ENCODE data around the gene PNPLA4.
A peak's percentile ranks its signal among the peaks of the same experiment; 100 is the strongest.

PNPLA4 gene

GRCh38 chrX:7927259-7928167 lies at the start of gene PNPLA4:
TSS of gene PNPLA4 (minus strand) at chrX:7927413. CDS start at chrX:7926119, 1,294 bp downstream.
- peak; percentile 85 for DNase-seq (ENCODE audit: low spot score)

DNA sequence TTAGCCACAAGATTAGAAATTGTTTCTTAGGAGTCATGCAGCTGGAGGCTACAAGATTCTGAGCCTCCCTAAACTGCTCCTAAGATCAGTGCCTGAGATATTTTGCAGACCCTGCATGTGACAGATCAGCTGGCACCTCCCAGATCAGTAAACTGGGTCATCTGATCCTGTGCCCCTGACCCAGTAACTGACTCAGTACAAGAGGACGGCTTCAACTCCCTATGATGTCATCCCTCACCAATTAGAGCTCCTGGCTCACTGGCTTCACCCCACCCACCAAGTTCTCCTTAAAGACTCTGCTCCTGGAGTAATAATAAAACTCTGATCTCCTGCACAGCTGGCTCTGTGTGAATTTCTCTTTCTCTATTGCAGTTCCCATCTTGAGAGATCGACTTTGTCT lies 45.4 kb upstream of the PNPLA4 start:
- DNase-seq (ENCODE audit: low spot score) = no peak

DNA sequence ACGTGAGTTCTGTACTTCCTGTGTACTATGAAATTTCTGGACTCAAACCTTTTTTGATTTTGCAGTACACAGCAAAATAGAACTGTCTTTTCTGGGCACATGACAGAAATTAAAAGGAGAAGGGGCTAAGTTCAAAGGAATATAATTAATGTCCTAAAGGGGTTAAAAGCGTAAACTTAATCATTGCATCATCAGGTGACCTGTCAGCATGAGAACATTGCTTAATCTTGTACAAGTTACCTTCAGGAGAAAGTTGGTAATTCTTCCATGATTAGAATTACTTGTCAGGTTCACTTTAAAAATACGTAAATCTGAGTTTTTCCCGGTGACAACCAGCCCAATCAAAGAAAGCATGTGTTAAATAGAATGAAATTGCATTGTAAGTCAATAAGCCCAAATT lies 43.2 kb upstream of the PNPLA4 start:
- no peak for DNase-seq (ENCODE audit: low spot score)

DNA sequence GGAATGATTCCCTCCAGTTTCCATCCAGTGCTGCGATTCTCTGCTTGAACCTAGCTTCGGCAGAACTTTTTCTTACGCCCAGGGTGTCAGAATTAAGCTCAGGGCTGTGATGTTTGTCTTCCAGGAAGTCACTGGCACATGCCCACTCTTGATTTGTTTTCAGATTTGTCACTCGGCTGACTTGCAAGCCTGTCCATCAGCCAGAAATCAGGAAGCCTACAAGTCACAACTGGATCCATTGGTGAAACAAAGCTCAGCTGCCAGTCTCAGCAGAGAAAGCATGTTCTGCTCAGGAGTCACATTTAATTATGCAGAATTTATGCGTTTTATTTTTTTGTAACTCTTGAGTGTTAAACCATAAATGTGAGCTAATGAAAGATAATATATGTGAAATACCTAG lies 38.2 kb upstream of the PNPLA4 start:
- no peak for DNase-seq (ENCODE audit: low spot score)

DNA sequence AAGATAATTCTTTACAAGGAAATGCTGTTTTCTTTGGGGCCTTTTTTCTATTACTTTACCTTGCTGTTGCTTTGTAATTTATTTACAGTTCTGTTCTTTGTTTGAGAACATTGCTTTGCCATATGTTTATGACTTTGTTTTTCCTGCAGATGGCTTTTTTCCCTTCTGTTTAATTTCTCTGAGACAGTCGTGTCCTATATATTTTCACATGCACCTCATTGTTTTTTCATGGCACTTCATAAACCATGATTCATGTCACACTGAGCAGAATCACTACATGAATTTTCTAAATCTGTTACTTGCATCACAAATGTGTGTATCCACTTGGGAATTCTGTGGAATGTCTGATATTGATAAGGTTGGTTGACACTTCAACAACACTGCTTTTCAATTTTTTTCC lies 33.0 kb upstream of the PNPLA4 start:
- DNase-seq (ENCODE audit: low spot score) = no peak

DNA sequence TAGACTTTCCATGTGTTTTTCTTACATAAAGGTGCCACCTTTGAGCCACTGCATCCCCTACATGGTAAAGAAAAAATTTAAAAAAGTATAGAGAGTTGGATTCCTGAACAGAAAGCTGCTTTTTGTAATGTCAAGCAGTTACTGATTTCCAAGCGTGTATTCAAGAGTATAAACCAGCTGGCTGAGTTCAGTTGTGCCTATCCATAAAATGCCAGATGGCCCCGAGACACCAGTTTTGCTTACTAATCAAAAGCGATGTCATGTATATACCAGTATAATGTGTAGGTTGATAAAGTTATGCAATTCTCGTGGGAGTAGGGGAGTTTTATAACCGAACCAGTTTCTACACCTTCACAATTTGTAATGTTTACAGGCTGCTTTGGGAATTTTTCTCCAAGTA lies 26.2 kb upstream of the PNPLA4 start:
- no peak for DNase-seq (ENCODE audit: low spot score)

DNA sequence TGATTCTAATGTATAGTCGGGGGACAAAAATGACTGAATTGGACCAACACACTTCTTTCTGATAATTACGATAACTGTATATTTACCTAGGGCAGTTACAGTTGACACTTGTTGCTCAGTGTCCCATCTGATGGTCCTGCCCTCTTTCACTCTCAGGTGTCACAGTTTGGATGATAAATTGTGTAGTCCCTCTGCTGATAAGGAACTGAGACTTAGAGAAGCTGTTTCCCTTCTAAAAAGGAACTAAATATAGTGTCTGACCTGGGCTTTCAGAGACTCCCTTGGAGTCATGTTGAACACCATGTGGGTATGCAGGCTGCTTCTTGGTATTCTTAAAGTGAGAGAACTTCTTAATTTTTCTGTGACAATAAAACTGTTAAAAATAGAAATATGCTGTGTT lies 23.7 kb upstream of the PNPLA4 start:
- no peak for DNase-seq (ENCODE audit: low spot score)

- DNase-seq (ENCODE audit: low spot score) = no peak
These were observed 21.3 kb upstream of the PNPLA4 start for GRCh38 chrX:7948483-7948882.

GRCh38 chrX:7946960-7947359 lies 19.7 kb upstream of the PNPLA4 start:
- DNase-seq (ENCODE audit: low spot score) = no peak

DNA sequence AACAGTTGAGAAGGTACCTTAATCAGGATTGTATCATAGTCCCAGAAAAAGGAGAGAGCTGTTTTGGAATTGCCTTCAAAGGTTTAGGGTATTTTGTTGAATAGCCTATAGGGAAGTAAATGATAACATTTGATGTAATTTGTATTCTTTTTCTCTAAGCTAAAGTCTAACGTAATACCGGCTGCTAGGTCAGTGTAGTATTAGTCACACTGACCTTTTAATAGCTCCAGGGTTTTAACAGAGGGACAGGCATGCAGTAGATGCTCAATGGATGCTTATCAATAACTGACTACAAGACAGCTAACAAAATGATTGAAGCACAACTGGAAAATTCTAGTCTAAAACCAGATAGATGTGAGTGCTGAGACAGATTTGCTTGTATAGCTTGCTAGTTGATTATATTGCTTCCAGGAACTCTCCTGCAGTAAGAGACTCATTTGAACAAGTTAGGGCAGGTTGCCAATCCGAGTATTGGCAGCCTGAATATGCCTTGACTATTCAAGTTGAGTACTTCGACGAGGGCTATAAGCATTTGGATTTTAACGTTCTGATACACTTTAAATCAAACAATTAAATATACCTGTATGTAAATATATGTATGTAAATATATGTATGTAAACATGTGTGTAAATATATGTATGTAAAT lies 16.5 kb upstream of the PNPLA4 start:
- DNase-seq (ENCODE audit: low spot score) = no peak

DNA sequence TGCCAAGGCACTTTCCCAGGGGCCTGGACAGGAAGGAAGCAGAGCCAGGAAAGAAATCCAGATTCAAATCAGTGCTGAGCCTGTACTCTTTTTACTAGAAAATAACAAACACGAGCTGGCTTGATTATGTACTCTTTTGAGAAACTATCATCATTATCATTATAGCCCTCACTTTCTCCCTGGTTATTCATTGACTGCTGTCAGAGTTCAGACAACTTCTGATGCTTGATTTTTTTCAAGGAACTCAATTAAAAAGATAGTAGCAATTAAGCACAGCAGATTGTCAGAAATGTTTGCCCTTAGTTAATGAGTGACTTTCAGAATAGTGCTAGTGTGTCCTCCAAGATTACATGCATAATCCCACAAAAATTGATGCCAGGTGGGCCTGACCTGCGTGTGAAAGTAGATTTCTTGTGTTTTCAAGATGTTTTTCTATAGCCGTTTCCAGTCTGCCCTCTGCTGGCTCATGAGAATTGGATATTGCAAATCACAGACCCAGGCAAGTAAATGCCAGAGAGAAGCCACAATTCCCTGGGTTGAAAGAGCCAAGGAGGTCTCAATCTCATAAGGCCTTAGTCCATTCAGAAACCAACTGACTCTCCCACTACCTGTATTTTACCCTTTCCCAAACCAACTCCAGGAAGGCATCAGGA lies 14.3 kb upstream of the PNPLA4 start:
- no peak for DNase-seq (ENCODE audit: low spot score)

GRCh38 chrX:7934026-7934425 lies 6.8 kb upstream of the PNPLA4 start:
- no peak for DNase-seq (ENCODE audit: low spot score)

GRCh38 chrX:7926914-7927258 lies 327 bp downstream of the PNPLA4 start:
- DNase-seq (ENCODE audit: low spot score) = no peak

GRCh38 chrX:7926501-7926900 lies 712 bp downstream of the PNPLA4 start:
- DNase-seq (ENCODE audit: low spot score) = no peak

DNA sequence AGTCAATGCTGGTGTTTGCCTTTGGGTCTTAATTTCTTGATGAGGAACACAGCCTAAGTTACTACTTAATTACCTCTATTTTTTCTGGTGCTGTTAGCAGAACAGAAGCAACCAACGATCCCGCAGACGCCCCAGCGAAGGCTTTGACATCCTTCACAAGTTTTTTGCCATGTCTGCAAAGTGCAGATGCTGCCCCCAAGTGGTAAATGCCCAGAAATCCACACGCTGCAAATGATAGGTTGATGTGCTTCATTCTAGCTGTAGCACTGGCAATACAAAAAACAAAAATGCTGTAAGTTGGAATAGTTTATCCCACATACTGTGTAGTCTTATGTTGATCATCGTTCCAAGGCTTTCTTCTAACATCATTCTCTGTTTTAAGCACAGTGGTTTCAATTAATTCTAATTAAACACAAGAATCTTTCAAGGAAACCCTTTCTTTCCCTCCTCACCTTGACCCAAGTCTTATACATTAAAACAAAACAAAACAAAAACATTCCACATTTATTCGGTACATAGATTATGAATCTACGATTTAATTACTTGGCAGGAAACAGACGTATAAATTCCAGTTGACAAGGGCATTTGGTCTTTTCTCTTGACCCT lies 1.2 kb downstream of the PNPLA4 start:
- DNase-seq (ENCODE audit: low spot score) = peak; percentile 51

GRCh38 chrX:7921750-7922149 lies 5.5 kb downstream of the PNPLA4 start:
- no peak for DNase-seq (ENCODE audit: low spot score)

GRCh38 chrX:7908821-7909220 lies 18.4 kb downstream of the PNPLA4 start:
- DNase-seq (ENCODE audit: low spot score) = no peak

GRCh38 chrX:7904562-7904961 lies 22.7 kb downstream of the PNPLA4 start:
- DNase-seq (ENCODE audit: low spot score) = no peak

DNA sequence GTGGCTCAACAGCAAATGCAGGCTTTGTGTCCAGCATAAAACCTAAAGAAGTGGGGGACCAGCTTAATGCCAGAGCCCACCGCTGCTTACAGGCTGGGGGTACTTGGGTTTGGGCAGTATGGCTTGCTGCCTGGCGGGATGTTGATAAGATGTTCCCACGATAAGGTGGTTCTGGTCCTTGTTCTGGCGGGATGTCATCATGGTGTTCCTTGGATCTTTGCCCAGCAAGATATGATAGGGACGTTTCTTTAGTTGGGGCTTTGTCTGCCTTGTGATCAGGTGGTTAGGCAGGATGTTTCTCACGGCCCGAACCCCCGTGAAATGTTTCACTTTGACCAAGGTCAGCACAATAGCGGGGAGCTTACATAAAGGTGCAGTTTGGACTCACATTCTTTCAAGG lies 35.3 kb downstream of the PNPLA4 start:
- DNase-seq (ENCODE audit: low spot score) = no peak

DNA sequence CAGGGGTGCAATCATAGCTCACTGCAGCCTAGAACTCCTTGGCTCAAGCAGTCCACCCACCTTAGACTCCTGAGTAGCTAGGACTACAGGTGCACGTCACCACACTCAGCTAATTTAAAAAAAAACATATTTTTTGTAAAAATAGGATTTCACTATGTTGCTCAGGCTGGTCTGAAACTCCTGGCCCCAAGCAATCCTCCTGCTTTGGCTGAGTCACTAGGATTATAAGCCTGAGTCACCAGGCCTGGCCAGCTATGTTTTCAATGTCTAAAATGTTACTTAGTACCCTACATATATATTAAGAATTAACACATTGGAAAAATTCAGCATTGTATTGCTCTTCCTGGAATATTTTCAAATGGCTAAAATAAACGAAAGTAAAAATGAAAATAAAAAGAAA lies 37.5 kb downstream of the PNPLA4 start:
- no peak for DNase-seq (ENCODE audit: low spot score)

- DNase-seq (ENCODE audit: low spot score) = no peak
These were observed 38.1 kb downstream of the PNPLA4 start for GRCh38 chrX:7889135-7889534.

GRCh38 chrX:7876957-7877356 lies 50.3 kb downstream of the PNPLA4 start:
- no peak for DNase-seq (ENCODE audit: low spot score)

DNA sequence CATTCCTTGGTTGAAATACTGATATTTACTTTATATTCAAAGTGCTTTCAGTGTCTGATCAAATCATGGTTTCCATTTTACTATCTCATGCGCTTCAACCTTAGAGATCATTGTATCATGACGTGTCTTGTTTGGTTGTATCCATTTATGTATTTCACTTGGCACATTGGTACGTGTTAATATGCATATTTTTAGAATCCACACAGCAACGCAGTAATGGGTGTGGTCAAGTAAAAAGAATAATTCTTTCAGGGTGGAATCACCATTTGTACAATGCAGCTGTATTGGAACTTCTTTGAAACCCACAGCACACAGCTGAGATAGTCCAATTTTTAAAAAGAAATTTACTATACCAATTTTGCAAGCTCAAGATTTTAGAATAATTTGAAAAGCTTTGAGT lies 55.2 kb downstream of the PNPLA4 start:
- DNase-seq (ENCODE audit: low spot score) = no peak

Data from ecto neural progenitor cell (in vitro differentiated cells).